Measurements from ENCODE around the gene POLR2L. TPM values are rescaled to one million over a fixed set of nuclear protein-coding genes. Genes with fewer than 3 reads are reported as not detected.

The POLR2L gene
- total and polyA plus RNA-seq, 2 of the 13 experiments (the other 11 are each of a cell fraction or from before 2014, with no cell fraction given), result 104 to 114 TPM

- TF ChIP-seq, protein P1, sequence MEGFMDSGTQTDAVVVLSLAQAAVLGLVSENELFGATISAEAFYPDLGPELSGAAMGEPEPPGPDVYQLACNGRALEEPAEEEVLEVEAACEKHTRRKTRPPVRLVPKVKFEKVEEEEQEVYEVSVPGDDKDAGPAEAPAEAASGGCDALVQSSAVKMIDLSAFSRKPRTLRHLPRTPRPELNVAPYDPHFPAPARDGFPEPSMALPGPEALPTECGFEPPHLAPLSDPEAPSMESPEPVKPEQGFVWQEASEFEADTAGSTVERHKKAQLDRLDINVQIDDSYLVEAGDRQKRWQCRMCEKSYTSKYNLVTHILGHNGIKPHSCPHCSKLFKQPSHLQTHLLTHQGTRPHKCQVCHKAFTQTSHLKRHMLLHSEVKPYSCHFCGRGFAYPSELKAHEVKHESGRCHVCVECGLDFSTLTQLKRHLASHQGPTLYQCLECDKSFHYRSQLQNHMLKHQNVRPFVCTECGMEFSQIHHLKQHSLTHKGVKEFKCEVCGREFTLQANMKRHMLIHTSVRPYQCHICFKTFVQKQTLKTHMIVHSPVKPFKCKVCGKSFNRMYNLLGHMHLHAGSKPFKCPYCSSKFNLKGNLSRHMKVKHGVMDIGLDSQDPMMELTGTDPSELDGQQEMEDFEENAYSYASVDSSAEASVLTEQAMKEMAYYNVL (CRISPR knock-in tag; IDR thresholded peaks at IDR 0.05; ENCODE audit: borderline replicate concordance), result no peak; the same call in 1 of the 2 replicates
- TF ChIP-seq, protein P2, sequence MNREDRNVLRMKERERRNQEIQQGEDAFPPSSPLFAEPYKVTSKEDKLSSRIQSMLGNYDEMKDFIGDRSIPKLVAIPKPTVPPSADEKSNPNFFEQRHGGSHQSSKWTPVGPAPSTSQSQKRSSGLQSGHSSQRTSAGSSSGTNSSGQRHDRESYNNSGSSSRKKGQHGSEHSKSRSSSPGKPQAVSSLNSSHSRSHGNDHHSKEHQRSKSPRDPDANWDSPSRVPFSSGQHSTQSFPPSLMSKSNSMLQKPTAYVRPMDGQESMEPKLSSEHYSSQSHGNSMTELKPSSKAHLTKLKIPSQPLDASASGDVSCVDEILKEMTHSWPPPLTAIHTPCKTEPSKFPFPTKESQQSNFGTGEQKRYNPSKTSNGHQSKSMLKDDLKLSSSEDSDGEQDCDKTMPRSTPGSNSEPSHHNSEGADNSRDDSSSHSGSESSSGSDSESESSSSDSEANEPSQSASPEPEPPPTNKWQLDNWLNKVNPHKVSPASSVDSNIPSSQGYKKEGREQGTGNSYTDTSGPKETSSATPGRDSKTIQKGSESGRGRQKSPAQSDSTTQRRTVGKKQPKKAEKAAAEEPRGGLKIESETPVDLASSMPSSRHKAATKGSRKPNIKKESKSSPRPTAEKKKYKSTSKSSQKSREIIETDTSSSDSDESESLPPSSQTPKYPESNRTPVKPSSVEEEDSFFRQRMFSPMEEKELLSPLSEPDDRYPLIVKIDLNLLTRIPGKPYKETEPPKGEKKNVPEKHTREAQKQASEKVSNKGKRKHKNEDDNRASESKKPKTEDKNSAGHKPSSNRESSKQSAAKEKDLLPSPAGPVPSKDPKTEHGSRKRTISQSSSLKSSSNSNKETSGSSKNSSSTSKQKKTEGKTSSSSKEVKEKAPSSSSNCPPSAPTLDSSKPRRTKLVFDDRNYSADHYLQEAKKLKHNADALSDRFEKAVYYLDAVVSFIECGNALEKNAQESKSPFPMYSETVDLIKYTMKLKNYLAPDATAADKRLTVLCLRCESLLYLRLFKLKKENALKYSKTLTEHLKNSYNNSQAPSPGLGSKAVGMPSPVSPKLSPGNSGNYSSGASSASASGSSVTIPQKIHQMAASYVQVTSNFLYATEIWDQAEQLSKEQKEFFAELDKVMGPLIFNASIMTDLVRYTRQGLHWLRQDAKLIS (CRISPR knock-in tag; IDR thresholded peaks at IDR 0.05), result no peak
- no peak for TF ChIP-seq ZNF850 (CRISPR knock-in tag; conservative IDR thresholded peaks at IDR 0.05)
- TF ChIP-seq MTF1 (CRISPR knock-in tag; IDR thresholded peaks at IDR 0.05), result no peak
- no peak for TF ChIP-seq ZKSCAN8 (CRISPR knock-in tag; IDR thresholded peaks at IDR 0.05; ENCODE audit: borderline replicate concordance)
- no peak for TF ChIP-seq SMARCE1 (IDR thresholded peaks at IDR 0.05; ENCODE audit: borderline replicate concordance)
- TF ChIP-seq ZNF17 (CRISPR knock-in tag; IDR thresholded peaks at IDR 0.05), result no peak
- 0 out of 2 replicates have a peak, but pooled peaks have one; percentile 9 for TF ChIP-seq ZNF12 (CRISPR knock-in tag; IDR thresholded peaks at IDR 0.05)
- no peak for TF ChIP-seq ZFP36L2 (CRISPR knock-in tag; IDR thresholded peaks at IDR 0.05)
- peak; percentile 82 for TF ChIP-seq NRL (CRISPR knock-in tag; IDR thresholded peaks at IDR 0.05; ENCODE audit: borderline replicate concordance)
- peak; percentile 64; the same call in 1 of the 2 replicates for TF ChIP-seq YEATS2 (CRISPR knock-in tag; IDR thresholded peaks at IDR 0.05; ENCODE audit: borderline replicate concordance)
- no peak for TF ChIP-seq ZBTB44 (CRISPR knock-in tag; IDR thresholded peaks at IDR 0.05)
- peak; percentile 78; the same call in 1 of the 2 replicates for TF ChIP-seq PITX1 (CRISPR knock-in tag; IDR thresholded peaks at IDR 0.05)
- TF ChIP-seq DR1 (CRISPR knock-in tag; IDR thresholded peaks at IDR 0.05), result no peak; the same call in 1 of the 2 replicates
- no peak for TF ChIP-seq ZNF678 (CRISPR knock-in tag; IDR thresholded peaks at IDR 0.05)
- peak; percentile 67; the same call in 1 of the 2 replicates for TF ChIP-seq NR0B2 (CRISPR knock-in tag; IDR thresholded peaks at IDR 0.05)
- TF ChIP-seq EP300 (IDR thresholded peaks at IDR 0.05; ENCODE audit: low read depth in 2 of 2, low read length in 2 of 2), result no peak
- TF ChIP-seq EP300 (CRISPR knock-in tag; IDR thresholded peaks at IDR 0.05; ENCODE audit: borderline replicate concordance), result peak; percentile 55; the same call in 1 of the 2 replicates
- no peak for TF ChIP-seq ZNF343 (CRISPR knock-in tag; IDR thresholded peaks at IDR 0.05)
- TF ChIP-seq SRSF4 (IDR thresholded peaks at IDR 0.05; ENCODE audit: low read depth, low read length, poor library complexity, severe bottlenecking), result no peak
- peak; percentile 50; the same call in 1 of the 2 replicates for TF ChIP-seq ZNF431 (CRISPR knock-in tag; IDR thresholded peaks at IDR 0.05; ENCODE audit: borderline replicate concordance, low read depth)
- no peak for TF ChIP-seq ONECUT2 (CRISPR knock-in tag; IDR thresholded peaks at IDR 0.05)
These were observed 3.7 kb downstream of the POLR2L start (continued) for GRCh38 chr11:838441-839279.
